PC-3 (cell line): ENCODE measurements around the gene WFS1. TPM values are rescaled to one million over a fixed set of nuclear protein-coding genes. Genes with fewer than 3 reads are reported as not detected.

ENCODE experiments used
- ATAC-seq: fragments of 200-7000 bp; cut with Tn5 transposase; 2 replicates; pipeline ENCODE4 v1.9.1; 2020; ENCODE audit warnings: mild to moderate bottlenecking, moderate library complexity
- BruUV-seq: library from RNA; stranded (reverse); fragments of 400-500 nt; replicated peaks from 2 replicates; lab custom pipeline; 2021; lab: Mats Ljungman, UMichigan
- CTCF ChIA-PET: fragments of 300-600 bp; sonication (Branson Sonifier 250); formaldehyde crosslinking; loops from one replicate; lab custom pipeline; 2022; ENCODE audit warnings: antibody characterized with exemption; lab: Charles Lee
- POLR2A ChIA-PET: fragments of 300-600 bp; sonication (Branson Sonifier 250); formaldehyde crosslinking; loops from one replicate; lab custom pipeline; 2022; ENCODE audit warnings: antibody characterized with exemption; ENCODE audit not compliant: unreplicated experiment; lab: Charles Lee
- DNase-seq: peaks from one replicate; pipeline ENCODE4 v3.0.0-alpha.2; 2015
- H2AFZ ChIP-seq: fragments of 300-600 bp; sonication (generic); 2 replicates; pipeline ENCODE4 v1.6.0; 2016; ENCODE audit warnings: antibody characterized with exemption, low read length
- H3F3A ChIP-seq: fragments of 300-600 bp; sonication (generic); one replicate; pipeline ENCODE4 v1.6.0; 2017; ENCODE audit warnings: antibody characterized with exemption, low read length, control low read depth, mild to moderate bottlenecking; ENCODE audit not compliant: unreplicated experiment
- H3K27ac ChIP-seq: fragments of 300-600 bp; sonication (generic); 2 replicates; pipeline ENCODE4 v1.5.1; 2016; ENCODE audit warnings: mild to moderate bottlenecking, low read length
- H3K27me3 ChIP-seq: fragments of 300-600 bp; sonication (generic); 2 replicates; pipeline ENCODE4 v1.6.1; 2016; ENCODE audit warnings: low read length, mixed read lengths
- H3K36me3 ChIP-seq: fragments of 300-600 bp; sonication (generic); 2 replicates; pipeline ENCODE4 v1.6.1; 2016; ENCODE audit warnings: low read depth, mixed run types, low read length, mixed read lengths
- H3K4me1 ChIP-seq: fragments of 300-600 bp; sonication (generic); 2 replicates; pipeline ENCODE4 v1.5.1; 2016; ENCODE audit warnings: low read length; ENCODE audit not compliant: insufficient read depth
- H3K4me2 ChIP-seq: fragments of 300-600 bp; sonication (generic); 2 replicates; pipeline ENCODE4 v1.6.0; 2016; ENCODE audit warnings: low read length
- H3K4me3 ChIP-seq: fragments of 300-600 bp; sonication (generic); 2 replicates; pipeline ENCODE4 v1.5.1; 2016; ENCODE audit warnings: mild to moderate bottlenecking, low read length, mixed read lengths
- H3K79me2 ChIP-seq: fragments of 300-600 bp; sonication (generic); 2 replicates; pipeline ENCODE4 v1.6.1; 2017; ENCODE audit warnings: low read length, mixed read lengths
- H3K9ac ChIP-seq: fragments of 300-600 bp; sonication (generic); 2 replicates; pipeline ENCODE4 v1.6.0; 2016; ENCODE audit warnings: mild to moderate bottlenecking, low read length
- H3K9me2 ChIP-seq: fragments of 300-600 bp; sonication (generic); replicated peaks from 2 replicates; pipeline ENCODE4 v1.6.1; 2016; ENCODE audit warnings: mixed run types, low read length, mixed read lengths
- H3K9me3 ChIP-seq: fragments of 300-600 bp; sonication (generic); 2 replicates; pipeline ENCODE4 v1.6.1; 2016; ENCODE audit warnings: low read length, mixed read lengths
- H4K20me1 ChIP-seq: fragments of 300-600 bp; sonication (generic); 2 replicates; pipeline ENCODE4 v1.6.1; 2016; ENCODE audit warnings: low read length, mixed read lengths
- CTCF ChIP-seq: fragments of 300-600 bp; sonication (generic); conservative IDR thresholded peaks from 2 replicates; pipeline ENCODE4 v1.5.1; 2017; ENCODE audit warnings: antibody characterized with exemption, low read depth, mild to moderate bottlenecking, low read length
- EZH2 ChIP-seq: fragments of 300-600 bp; sonication (generic); IDR thresholded peaks from one replicate; pipeline ENCODE4 v1.6.1; 2017; ENCODE audit warnings: antibody characterized with exemption, mild to moderate bottlenecking, low read length; ENCODE audit not compliant: unreplicated experiment
- EZH2phosphoT487 ChIP-seq: fragments of 300-600 bp; sonication (generic); IDR thresholded peaks from 2 replicates; pipeline ENCODE4 v1.6.1; 2018; ENCODE audit warnings: mild to moderate bottlenecking, antibody characterized with exemption, low read length, borderline replicate concordance
- intact Hi-C: fragments of 100-400 bp; cut with micrococcal nuclease; formaldehyde crosslinking; loops from 2 replicates; pipeline ENCODE4 v1.9.0; 2023
- total RNA-seq: library from RNA; depleted of rRNA; stranded (reverse); fragments of >200 nt; gene quantifications from 2 replicates; pipeline ENCODE4 v1.2.3, GENCODE V29; 2014

WFS1 gene
- total RNA-seq, 1 experiment from 2014 or later: 35.7 TPM

GRCh38 chr4:6228158-6229067 is 41.2 kb upstream of the WFS1 start:
- TF ChIP-seq EZH2phosphoT487: no peak
- no peak for TF ChIP-seq CTCF
- no peak for TF ChIP-seq EZH2
- ChIA-PET POLR2A (no interaction called here), CTCF (no interaction called here)
- Histone ChIP-seq H3F3A (no peaks in the 10 kb centered on the region), H3K4me2 (no peak overlapping the region), H3K4me3 (no peak overlapping the region), H3K27me3 (no peaks in the 10 kb centered on the region; the same call in 1 of the 2 replicates), H3K4me1 (no peaks in the 10 kb centered on the region), H3K9me2 (no peaks in the 10 kb centered on the region), H3K9ac (no peak overlapping the region), H3K27ac (no peak overlapping the region), H2AFZ (no peak overlapping the region), H3K36me3 (no peaks in the 10 kb centered on the region), H4K20me1 (no peaks in the 10 kb centered on the region), H3K9me3 (no peaks in the 10 kb centered on the region), H3K79me2 (no peaks in the 10 kb centered on the region)
- ATAC-seq (no peak), DNase-seq (no peak)
- intact Hi-C loops: no loop called here
- BruUV-seq: no TSS peak

DNA sequence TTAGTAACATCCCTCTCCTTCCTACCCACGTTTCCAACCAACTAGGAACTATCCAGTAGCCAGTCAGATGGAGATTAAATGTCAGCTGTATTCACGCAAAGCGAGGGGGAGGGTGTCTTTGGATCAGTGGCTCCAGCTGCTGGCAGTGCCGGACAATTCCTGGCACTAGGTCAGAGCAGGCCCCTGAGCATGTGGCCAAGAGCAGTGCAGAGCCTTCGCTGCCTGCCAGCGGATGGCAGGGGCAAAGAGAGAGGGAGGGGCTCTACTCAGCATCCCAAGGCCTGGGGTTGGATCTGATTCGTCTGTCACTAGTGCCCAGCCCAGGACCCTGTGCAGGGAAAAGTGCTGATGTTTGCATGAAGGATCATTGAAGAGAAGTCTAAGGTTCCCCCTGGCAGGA is 40.6 kb upstream of the WFS1 start:
- CTCF ChIA-PET: no interaction called here
- no peak for DNase-seq
- POLR2A ChIA-PET: no interaction called here
- Histone ChIP-seq H3F3A (no peaks in the 10 kb centered on the region), H3K27ac (no peak overlapping the region), H3K36me3 (no peaks in the 10 kb centered on the region), H3K9ac (no peak overlapping the region), H2AFZ (no peak overlapping the region), H3K79me2 (no peaks in the 10 kb centered on the region), H4K20me1 (no peaks in the 10 kb centered on the region), H3K4me1 (no peaks in the 10 kb centered on the region), H3K9me2 (no peaks in the 10 kb centered on the region), H3K4me3 (no peak overlapping the region), H3K27me3 (no peaks in the 10 kb centered on the region; the same call in 1 of the 2 replicates), H3K9me3 (no peaks in the 10 kb centered on the region), H3K4me2 (no peak overlapping the region)
- TF ChIP-seq CTCF (no peak), EZH2 (no peak), EZH2phosphoT487 (no peak)
- intact Hi-C loops: no loop called here
- BruUV-seq: no TSS peak
- no peak for ATAC-seq
